ENCODE data around the gene HERC4. TPM values are rescaled to one million over a fixed set of nuclear protein-coding genes. Genes with fewer than 3 reads are reported as not detected.

Gene HERC4
- total RNA-seq, 1 experiment from 2014 or later, result 39.4 TPM

DNA sequence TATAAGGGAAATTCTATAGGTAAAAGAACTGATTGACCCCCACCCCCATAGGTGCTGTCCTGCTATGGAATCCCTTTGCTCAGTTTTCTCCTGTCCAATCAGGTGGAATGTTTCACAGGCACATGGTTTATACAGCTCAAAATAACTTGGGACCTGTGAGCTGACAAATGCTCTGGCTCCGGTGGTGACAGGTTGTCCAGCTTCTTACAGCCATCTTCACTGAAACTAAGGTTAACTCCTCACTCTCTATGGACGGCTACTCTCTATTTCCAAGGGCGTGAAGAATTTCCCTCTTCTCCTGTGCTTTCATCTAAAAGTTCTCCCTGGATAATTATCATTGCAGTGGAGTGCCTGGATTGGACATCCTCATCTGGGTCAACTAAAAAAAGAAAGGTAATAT, 34.2 kb upstream of the HERC4 start, which contains the start of gene MYPN:
Gene MYPN, plus strand, starts transcription at position 158 of the 400 bp plus-strand sequence. CDS start 11,951 bp downstream, outside the sequence.
- POLR2A ChIA-PET, result no interaction called here
- CTCF ChIA-PET, result no interaction called here
- TF ChIP-seq PREB (CRISPR knock-in tag; IDR thresholded peaks at IDR 0.05; ENCODE audit: borderline replicate concordance), result no peak
- TF ChIP-seq, protein P1, sequence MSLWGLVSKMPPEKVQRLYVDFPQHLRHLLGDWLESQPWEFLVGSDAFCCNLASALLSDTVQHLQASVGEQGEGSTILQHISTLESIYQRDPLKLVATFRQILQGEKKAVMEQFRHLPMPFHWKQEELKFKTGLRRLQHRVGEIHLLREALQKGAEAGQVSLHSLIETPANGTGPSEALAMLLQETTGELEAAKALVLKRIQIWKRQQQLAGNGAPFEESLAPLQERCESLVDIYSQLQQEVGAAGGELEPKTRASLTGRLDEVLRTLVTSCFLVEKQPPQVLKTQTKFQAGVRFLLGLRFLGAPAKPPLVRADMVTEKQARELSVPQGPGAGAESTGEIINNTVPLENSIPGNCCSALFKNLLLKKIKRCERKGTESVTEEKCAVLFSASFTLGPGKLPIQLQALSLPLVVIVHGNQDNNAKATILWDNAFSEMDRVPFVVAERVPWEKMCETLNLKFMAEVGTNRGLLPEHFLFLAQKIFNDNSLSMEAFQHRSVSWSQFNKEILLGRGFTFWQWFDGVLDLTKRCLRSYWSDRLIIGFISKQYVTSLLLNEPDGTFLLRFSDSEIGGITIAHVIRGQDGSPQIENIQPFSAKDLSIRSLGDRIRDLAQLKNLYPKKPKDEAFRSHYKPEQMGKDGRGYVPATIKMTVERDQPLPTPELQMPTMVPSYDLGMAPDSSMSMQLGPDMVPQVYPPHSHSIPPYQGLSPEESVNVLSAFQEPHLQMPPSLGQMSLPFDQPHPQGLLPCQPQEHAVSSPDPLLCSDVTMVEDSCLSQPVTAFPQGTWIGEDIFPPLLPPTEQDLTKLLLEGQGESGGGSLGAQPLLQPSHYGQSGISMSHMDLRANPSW (CRISPR knock-in tag; conservative IDR thresholded peaks at IDR 0.05; ENCODE audit: low read depth), result no peak
- TF ChIP-seq, protein P2, sequence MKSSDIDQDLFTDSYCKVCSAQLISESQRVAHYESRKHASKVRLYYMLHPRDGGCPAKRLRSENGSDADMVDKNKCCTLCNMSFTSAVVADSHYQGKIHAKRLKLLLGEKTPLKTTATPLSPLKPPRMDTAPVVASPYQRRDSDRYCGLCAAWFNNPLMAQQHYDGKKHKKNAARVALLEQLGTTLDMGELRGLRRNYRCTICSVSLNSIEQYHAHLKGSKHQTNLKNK (CRISPR knock-in tag; IDR thresholded peaks at IDR 0.05), result no peak
- no peak for TF ChIP-seq ZNF317 (CRISPR knock-in tag; IDR thresholded peaks at IDR 0.05; ENCODE audit: borderline replicate concordance, low read depth)
- TF ChIP-seq IRF1 (CRISPR knock-in tag; IDR thresholded peaks at IDR 0.05), result no peak
- TF ChIP-seq USF1 (CRISPR knock-in tag; IDR thresholded peaks at IDR 0.05), result no peak
- Mint-ChIP-seq H3K9me3 (no peaks in the 10 kb centered on the region), H3K36me3 (no peaks in the 10 kb centered on the region), H3K4me3 (no peak within 1 kb of the TSS), H3K27ac (no peak within 1 kb of the TSS), H3K27me3 (ENCODE audit: low read depth) (no peaks in the 10 kb centered on the region), H3K4me1 (peaks cover 10% of the 10 kb centered on the region; the same call in 1 of the 2 replicates)
- DNase-seq (ENCODE audit: low spot score), result no peak
- ATAC-seq, result no peak

DNA sequence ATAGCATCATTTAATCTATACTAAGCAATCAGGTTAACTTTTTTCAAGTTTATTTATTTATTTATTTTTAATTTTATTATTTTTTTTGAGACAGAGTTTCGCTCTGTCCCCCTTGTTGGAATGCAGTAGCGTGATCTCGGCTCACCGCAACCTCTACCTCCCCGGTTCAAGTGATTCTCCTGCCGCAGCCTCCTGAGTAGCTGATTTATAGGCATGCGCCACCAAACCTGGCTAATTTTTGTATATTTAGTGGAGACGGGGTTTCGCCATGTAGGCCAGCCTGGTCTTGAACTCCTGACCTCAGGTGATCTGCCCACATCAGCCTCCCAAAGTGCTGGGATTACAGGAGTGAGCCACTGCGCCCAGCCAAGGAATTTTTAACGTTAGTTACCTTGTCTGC, 33.6 kb upstream of the HERC4 start:
- no peak overlapping the region for H3K4me3 Mint-ChIP-seq
- H3K9me3 Mint-ChIP-seq, result no peaks in the 10 kb centered on the region
- H3K27me3 Mint-ChIP-seq (ENCODE audit: low read depth), result no peaks in the 10 kb centered on the region
- CTCF ChIA-PET, result no interaction called here
- H3K4me1 Mint-ChIP-seq, result peaks cover 10% of the 10 kb centered on the region; the same call in 1 of the 2 replicates
- H3K27ac Mint-ChIP-seq, result no peak overlapping the region
- TF ChIP-seq, protein P2 (CRISPR knock-in tag; IDR thresholded peaks at IDR 0.05), result no peak
- TF ChIP-seq, protein P3, sequence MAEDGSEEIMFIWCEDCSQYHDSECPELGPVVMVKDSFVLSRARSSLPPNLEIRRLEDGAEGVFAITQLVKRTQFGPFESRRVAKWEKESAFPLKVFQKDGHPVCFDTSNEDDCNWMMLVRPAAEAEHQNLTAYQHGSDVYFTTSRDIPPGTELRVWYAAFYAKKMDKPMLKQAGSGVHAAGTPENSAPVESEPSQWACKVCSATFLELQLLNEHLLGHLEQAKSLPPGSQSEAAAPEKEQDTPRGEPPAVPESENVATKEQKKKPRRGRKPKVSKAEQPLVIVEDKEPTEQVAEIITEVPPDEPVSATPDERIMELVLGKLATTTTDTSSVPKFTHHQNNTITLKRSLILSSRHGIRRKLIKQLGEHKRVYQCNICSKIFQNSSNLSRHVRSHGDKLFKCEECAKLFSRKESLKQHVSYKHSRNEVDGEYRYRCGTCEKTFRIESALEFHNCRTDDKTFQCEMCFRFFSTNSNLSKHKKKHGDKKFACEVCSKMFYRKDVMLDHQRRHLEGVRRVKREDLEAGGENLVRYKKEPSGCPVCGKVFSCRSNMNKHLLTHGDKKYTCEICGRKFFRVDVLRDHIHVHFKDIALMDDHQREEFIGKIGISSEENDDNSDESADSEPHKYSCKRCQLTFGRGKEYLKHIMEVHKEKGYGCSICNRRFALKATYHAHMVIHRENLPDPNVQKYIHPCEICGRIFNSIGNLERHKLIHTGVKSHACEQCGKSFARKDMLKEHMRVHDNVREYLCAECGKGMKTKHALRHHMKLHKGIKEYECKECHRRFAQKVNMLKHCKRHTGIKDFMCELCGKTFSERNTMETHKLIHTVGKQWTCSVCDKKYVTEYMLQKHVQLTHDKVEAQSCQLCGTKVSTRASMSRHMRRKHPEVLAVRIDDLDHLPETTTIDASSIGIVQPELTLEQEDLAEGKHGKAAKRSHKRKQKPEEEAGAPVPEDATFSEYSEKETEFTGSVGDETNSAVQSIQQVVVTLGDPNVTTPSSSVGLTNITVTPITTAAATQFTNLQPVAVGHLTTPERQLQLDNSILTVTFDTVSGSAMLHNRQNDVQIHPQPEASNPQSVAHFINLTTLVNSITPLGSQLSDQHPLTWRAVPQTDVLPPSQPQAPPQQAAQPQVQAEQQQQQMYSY (CRISPR knock-in tag; IDR thresholded peaks at IDR 0.05), result no peak
- TF ChIP-seq PREB (CRISPR knock-in tag; IDR thresholded peaks at IDR 0.05; ENCODE audit: borderline replicate concordance), result no peak
- no peak for TF ChIP-seq TEAD1 (CRISPR knock-in tag; IDR thresholded peaks at IDR 0.05)
- TF ChIP-seq SOX15 (CRISPR knock-in tag; IDR thresholded peaks at IDR 0.05), result no peak
- no peak for TF ChIP-seq TEAD4 (CRISPR knock-in tag; IDR thresholded peaks at IDR 0.05)
- TF ChIP-seq, protein P4, sequence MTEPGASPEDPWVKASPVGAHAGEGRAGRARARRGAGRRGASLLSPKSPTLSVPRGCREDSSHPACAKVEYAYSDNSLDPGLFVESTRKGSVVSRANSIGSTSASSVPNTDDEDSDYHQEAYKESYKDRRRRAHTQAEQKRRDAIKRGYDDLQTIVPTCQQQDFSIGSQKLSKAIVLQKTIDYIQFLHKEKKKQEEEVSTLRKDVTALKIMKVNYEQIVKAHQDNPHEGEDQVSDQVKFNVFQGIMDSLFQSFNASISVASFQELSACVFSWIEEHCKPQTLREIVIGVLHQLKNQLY (CRISPR knock-in tag; IDR thresholded peaks at IDR 0.05), result no peak
- no peak for TF ChIP-seq ESRRA (CRISPR knock-in tag; IDR thresholded peaks at IDR 0.05; ENCODE audit: borderline replicate concordance)
- no peak for TF ChIP-seq PRRX2 (CRISPR knock-in tag; IDR thresholded peaks at IDR 0.05)
- no peak for TF ChIP-seq IRF2 (CRISPR knock-in tag; IDR thresholded peaks at IDR 0.05; ENCODE audit: borderline replicate concordance, low read depth)
- TF ChIP-seq, protein P1 (CRISPR knock-in tag; conservative IDR thresholded peaks at IDR 0.05; ENCODE audit: low read depth), result no peak
- TF ChIP-seq NFYB (CRISPR knock-in tag; conservative IDR thresholded peaks at IDR 0.05; ENCODE audit: low read depth), result no peak
- TF ChIP-seq OVOL2 (CRISPR knock-in tag; IDR thresholded peaks at IDR 0.05; ENCODE audit: borderline replicate concordance), result no peak
- no peak for TF ChIP-seq SMAD4 (CRISPR knock-in tag; IDR thresholded peaks at IDR 0.05)
- DNase-seq (ENCODE audit: low spot score) (no peak), ATAC-seq (no peak)
- POLR2A ChIA-PET, result no interaction called here
- no peaks in the 10 kb centered on the region for H3K36me3 Mint-ChIP-seq

All from WTC11 (cell line).